Body of pancreas (tissue), 4 donors: Measurements from ENCODE around the gene EP400. TPM values are rescaled to one million over a fixed set of nuclear protein-coding genes. Genes with fewer than 3 reads are reported as not detected.

ENCODE experiments used
- ATAC-seq: fragments of 150-250 bp; one replicate; pipeline ENCODE4 v1.9.1; 2016
- DNase-seq, 4 donors: peaks; one replicate each; pipeline ENCODE4 v3.0.0-alpha.2; 2019
- H3K27ac ChIP-seq, 4 donors: fragments of 200-600 bp; sonication (generic); 1 replicate in 3 of 4; 2 replicates in 1 of 4; pipeline versions ENCODE4 v1.5.1 to v1.6.1; 2016 to 2019; ENCODE audit warnings: mild to moderate bottlenecking in 1 of 4, mixed read lengths in 1 of 4, moderate library complexity in 1 of 4
- H3K27me3 ChIP-seq, 2 donors: fragments of 200-600 bp; sonication (generic); one replicate each; pipeline ENCODE4 v1.6.0; 2016; ENCODE audit warnings: mild to moderate bottlenecking in 1 of 2
- H3K36me3 ChIP-seq, 2 donors: fragments of 200-600 bp; sonication (generic); replicated peaks in 1 of 2; 2 replicates each; pipeline ENCODE4 v1.5.1; 2016; ENCODE audit warnings: low read depth in 2 of 2; ENCODE audit not compliant: insufficient read depth in 1 of 2
- H3K4me1 ChIP-seq: fragments of 200-600 bp; sonication (generic); one replicate; pipeline ENCODE4 v1.6.0; 2016
- H3K4me3 ChIP-seq, 2 donors: fragments of 200-600 bp; sonication (generic); 1 replicate in 1 of 2; 2 replicates in 1 of 2; pipeline ENCODE4 v1.5.1; 2016 to 2019
- H3K9me3 ChIP-seq, 3 donors: fragments of 200-600 bp; sonication (generic); 1 replicate in 2 of 3; 2 replicates in 1 of 3; pipeline ENCODE4 v1.5.1; 2016
- CTCF ChIP-seq, 7 experiments: fragments of 450-650 bp in 4 of 7; fragments of 200-600 bp in 3 of 7; sonication (generic) in 3 of 7; IDR thresholded peaks; one replicate each; pipeline ENCODE4 v1.5.1; 2016 to 2019; ENCODE audit warnings: antibody characterized with exemption in 7 of 7
- POLR2A ChIP-seq, 3 donors: fragments of 450-650 bp; IDR thresholded peaks; one replicate each; pipeline ENCODE4 v1.6.1; 2016; ENCODE audit warnings: antibody characterized with exemption in 3 of 3, mild to moderate bottlenecking in 2 of 3
- WGBS, 2 donors: methylation state at CpG; one replicate each; pipeline ENCODE4 v1.1.5; 2017; 5-methylcytosine and 5-hydroxymethylcytosine counted together
- intact Hi-C: fragments of 100-400 bp; cut with DNase I; formaldehyde crosslinking; loops from one replicate; pipeline ENCODE4 v1.15.1; 2023
- total RNA-seq, 2 donors: library from RNA; depleted of rRNA; stranded (reverse); fragments of >200 nt; gene quantifications; one replicate each; pipeline ENCODE4 v1.1.0, GENCODE V29; 2016

The EP400 gene
- total RNA-seq, 2 donors from 2014 or later: 20.5 to 22.4 TPM

DNA sequence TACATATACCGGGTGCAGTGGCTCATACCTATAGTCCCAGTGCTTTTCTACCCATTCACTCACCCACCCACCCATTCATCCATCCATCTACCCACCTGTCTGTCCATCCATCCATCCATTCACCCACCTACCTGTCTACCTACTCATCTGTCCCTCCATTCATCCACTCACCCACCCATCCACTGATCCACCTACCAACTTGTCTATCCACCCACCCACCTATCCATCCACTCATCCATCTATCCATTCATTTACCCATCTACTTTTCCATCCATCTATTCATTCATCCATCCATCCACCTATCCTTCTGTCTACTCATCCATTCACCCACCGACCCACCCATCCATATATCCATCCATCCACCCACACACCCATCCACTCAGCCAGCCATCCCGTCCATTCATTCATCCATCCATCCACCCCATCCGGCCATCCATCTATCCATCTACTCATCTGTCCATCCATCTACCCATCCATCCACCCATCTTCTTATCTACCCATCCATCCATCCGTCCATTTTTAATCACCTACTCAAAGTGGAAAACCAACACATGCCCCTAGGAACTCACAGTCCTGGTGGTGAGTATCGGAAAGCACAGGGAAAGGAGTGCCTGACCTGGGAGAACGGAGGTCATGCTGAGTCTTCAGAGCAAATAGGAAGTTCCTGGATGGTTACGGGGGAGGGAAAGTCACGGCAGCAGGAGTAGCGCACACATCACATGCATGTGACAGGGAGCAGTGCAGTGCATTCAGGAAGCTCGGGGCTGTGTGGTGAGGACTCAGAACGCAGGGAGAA, 174.4 kb downstream of the EP400 start:
- 90 to 96% methylated on average over 12 of the region's 12 CpGs for WGBS, 2 donors
- peaks cover 0 to 18% of the 10 kb centered on the region in 2 donors for H3K36me3 ChIP-seq
- DNase-seq (no peak), ATAC-seq (no peak)
- no peaks in the 10 kb centered on the region for H3K4me1 ChIP-seq
- no peaks in the 10 kb centered on the region for H3K9me3 ChIP-seq
- TF ChIP-seq POLR2A (IDR thresholded peaks at IDR 0.05) (no peak), CTCF (IDR thresholded peaks at IDR 0.05) (no peak)
- intact Hi-C loops: no loop called here
- H3K27ac ChIP-seq: no peak overlapping the region
- no peak overlapping the region for H3K4me3 ChIP-seq
- no peaks in the 10 kb centered on the region for H3K27me3 ChIP-seq

DNA sequence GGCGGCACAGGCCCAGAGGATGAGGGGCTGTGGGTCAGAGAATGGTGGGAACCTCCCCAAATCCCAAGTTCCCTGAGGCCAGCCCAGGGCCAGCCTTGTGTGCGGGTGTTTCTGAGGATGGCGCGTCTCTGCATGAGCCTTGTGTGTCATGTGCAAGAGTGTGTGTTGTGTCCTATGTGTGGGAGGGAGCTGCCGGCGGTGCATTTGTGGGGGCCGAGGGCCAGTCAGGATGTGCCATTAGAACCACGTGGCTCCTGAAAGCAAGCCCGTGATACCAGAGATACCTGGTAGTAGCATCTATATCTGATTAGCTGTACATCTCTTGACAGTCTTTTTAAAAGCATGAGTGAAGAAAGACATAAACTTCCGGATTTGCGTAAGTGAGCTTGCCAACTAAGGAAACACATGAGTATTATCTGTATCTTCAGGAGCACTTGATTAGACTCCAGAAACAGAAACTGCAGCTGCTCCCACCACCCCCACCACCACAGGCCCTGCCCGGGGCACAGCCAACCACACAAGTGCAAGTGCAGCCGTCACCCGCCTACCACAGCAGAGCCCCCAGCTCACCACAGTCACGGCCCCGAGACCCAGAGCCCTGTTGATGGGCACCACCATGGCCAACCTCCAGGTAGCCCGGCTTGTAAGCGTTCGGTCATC, 175.2 kb downstream of the EP400 start:
- Histone ChIP-seq H3K4me1 (no peaks in the 10 kb centered on the region), H3K36me3 (peaks cover 0 to 18% of the 10 kb centered on the region in 2 donors), H3K27ac (no peak overlapping the region), H3K4me3 (no peak overlapping the region), H3K9me3 (no peaks in the 10 kb centered on the region), H3K27me3 (no peaks in the 10 kb centered on the region)
- intact Hi-C loops: no loop called here
- DNase-seq (no peak), ATAC-seq (no peak)
- TF ChIP-seq POLR2A (IDR thresholded peaks at IDR 0.05) (no peak), CTCF (IDR thresholded peaks at IDR 0.05) (no peak)
- WGBS, 2 donors: 90 to 96% methylated on average over 19 of the region's 19 CpGs

- Histone ChIP-seq H3K27me3 (no peaks in the 10 kb centered on the region), H3K36me3 (peaks cover 0 to 16% of the 10 kb centered on the region in 2 donors), H3K4me3 (no peak overlapping the region), H3K4me1 (no peaks in the 10 kb centered on the region), H3K9me3 (no peaks in the 10 kb centered on the region), H3K27ac (no peak overlapping the region)
- WGBS, 2 donors: 93 to 100% methylated on average over 8 to 12 of the region's 12 CpGs
- intact Hi-C loops: no loop called here
- ATAC-seq (no peak), DNase-seq (no peak)
- no peak for TF ChIP-seq CTCF (IDR thresholded peaks at IDR 0.05)
These were observed 176.0 kb downstream of the EP400 start for GRCh38 chr12:132125736-132126135.

DNA sequence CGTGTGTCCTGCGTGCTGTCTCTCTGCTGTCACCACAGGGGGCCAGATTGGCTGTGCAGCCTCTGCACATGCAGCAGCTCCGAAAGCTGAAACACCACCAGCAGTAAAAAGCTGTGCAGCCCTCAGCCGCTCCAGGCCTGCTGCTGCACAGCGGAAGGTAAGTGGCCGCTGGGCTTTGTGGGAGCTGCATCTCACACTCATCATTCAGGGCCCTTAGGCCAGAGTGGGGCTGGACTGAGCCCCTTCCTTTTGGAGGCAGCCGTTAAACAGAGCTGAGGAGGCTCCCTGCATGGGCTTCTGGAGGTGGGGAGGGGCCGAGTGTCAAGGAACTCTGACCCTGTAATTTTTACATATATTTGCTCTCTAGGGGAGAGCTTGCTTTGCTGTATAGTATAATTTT, 177.3 kb downstream of the EP400 start:
- no peak for TF ChIP-seq CTCF (IDR thresholded peaks at IDR 0.05)
- no peak for TF ChIP-seq POLR2A (IDR thresholded peaks at IDR 0.05)
- ATAC-seq: no peak
- no peaks in the 10 kb centered on the region for H3K4me1 ChIP-seq
- H3K36me3 ChIP-seq: peaks cover 0 to 11% of the 10 kb centered on the region in 2 donors
- DNase-seq: no peak
- H3K27me3 ChIP-seq: no peaks in the 10 kb centered on the region
- H3K4me3 ChIP-seq: no peak overlapping the region
- intact Hi-C loops: no loop called here
- whole genome bisulfite sequencing, 2 donors: 95 to 100% methylated on average over 8 of the region's 8 CpGs
- H3K27ac ChIP-seq: no peak overlapping the region
- H3K9me3 ChIP-seq: no peaks in the 10 kb centered on the region
